Measurements from ENCODE around the gene GKN2. TPM values are rescaled to one million over a fixed set of nuclear protein-coding genes. Genes with fewer than 3 reads are reported as not detected.

GKN2 gene
- total and polyA plus RNA-seq, 2 donors (not counting 1 experiment from before 2014, with no cell fraction given) = not detected

- WGBS (ENCODE audit: insufficient coverage) = 51% methylated on average over 4 of the region's 5 CpGs
- CTCF ChIA-PET = no interaction called here
Observed at GRCh38 chr2:68989035-68989434, 36.3 kb upstream of the GKN2 start.

DNA sequence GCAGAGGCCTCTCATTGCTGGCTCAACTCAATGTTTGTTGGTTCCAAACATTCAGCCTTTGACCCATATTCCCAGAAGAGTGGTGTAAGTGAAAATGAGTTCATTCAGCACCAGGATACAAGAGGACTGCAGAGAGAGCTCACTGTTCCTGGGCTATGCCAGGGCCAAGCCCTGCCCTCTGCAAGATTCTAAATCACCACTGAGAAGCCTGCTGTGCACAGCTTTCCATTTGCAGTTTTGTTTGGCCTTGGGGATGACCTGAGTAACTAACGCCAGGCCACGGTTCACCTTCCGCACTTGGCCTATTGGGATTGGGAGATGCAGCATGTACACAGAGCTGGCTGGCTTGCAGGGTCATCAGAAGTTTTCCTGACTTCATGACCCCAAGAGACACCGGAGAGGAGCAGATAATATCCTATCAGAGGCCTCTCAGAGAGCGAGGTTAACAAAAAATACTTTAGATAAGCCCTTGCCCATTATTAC is 34.4 kb upstream of the GKN2 start:
- Histone ChIP-seq H3K79me2 (ENCODE audit: control insufficient read depth, insufficient read depth, low read length) (no peaks in the 10 kb centered on the region), H3K27ac (ENCODE audit: low read length in 2 of 2) (no peak overlapping the region), H3K4me3 (ENCODE audit: control extremely low read depth in 1 of 5, extremely low read depth in 1 of 5, insufficient read depth in 1 of 5, low read depth in 2 of 5, low read length in 4 of 5) (no peak overlapping the region), H3K9ac (ENCODE audit: low read length) (no peak overlapping the region), H3K4me2 (replicated peaks; ENCODE audit: low read depth, low read length, poor library complexity, severe bottlenecking) (no peak overlapping the region), H2AFZ (ENCODE audit: insufficient read depth, low read depth, low read length, poor library complexity, severe bottlenecking) (no peak overlapping the region), H3K9me3 (ENCODE audit: control extremely low read depth in 1 of 3, control insufficient read depth in 2 of 3, insufficient read depth in 1 of 3, low read length in 2 of 3) (no peaks in the 10 kb centered on the region), H3K4me1 (ENCODE audit: control insufficient read depth in 2 of 2, insufficient read depth in 2 of 2, low read length in 2 of 2) (no peaks in the 10 kb centered on the region), H3K36me3 (replicated peaks in 1 of 2; ENCODE audit: control extremely low read depth in 1 of 2, control insufficient read depth in 1 of 2, extremely low read depth in 1 of 2, insufficient read depth in 2 of 2, low read length in 1 of 2) (no peaks in the 10 kb centered on the region), H3K27me3 (replicated peaks in 1 of 4; ENCODE audit: control extremely low read depth in 1 of 4, control insufficient read depth in 3 of 4, insufficient read depth in 4 of 4, low read length in 3 of 4) (peaks cover 0 to 4% (median 0%) of the 10 kb centered on the region in 4 experiments), H4K20me1 (ENCODE audit: control insufficient read depth, insufficient read depth, low read length, poor library complexity, severe bottlenecking) (no peaks in the 10 kb centered on the region)
- Mint-ChIP-seq H3K4me3 (no peak overlapping the region), H3K9me3 (ENCODE audit: insufficient read depth) (no peaks in the 10 kb centered on the region), H3K27me3 (peaks cover 20% of the 10 kb centered on the region), H3K4me1 (no peaks in the 10 kb centered on the region), H3K27ac (no peak overlapping the region)
- ChIA-PET CTCF (no interaction called here), POLR2A (no interaction called here)
- DNase-seq = no peak
- intact Hi-C loops (cut with micrococcal nuclease) = no loop called here
- WGBS (ENCODE audit: insufficient coverage) = 91% methylated on average over 4 of the region's 5 CpGs
- TF ChIP-seq EZH2 (IDR thresholded peaks at IDR 0.05; ENCODE audit: borderline replicate concordance, insufficient read depth, low read depth, low read length, poor library complexity, severe bottlenecking) = no peak
- no peak for TF ChIP-seq CTCF (IDR thresholded peaks at IDR 0.05)
- no peak for ATAC-seq (ENCODE audit: low read depth)

More at GRCh38 chr2:68989035-68989434, 36.3 kb upstream of the GKN2 start:
- H3K27ac Mint-ChIP-seq = no peak overlapping the region
- no peak for DNase-seq
- intact Hi-C loops (cut with micrococcal nuclease) = no loop called here
- H3K4me1 Mint-ChIP-seq = no peaks in the 10 kb centered on the region
- Histone ChIP-seq H2AFZ (ENCODE audit: insufficient read depth, low read depth, low read length, poor library complexity, severe bottlenecking) (no peak overlapping the region), H3K27ac (ENCODE audit: low read length in 2 of 2) (no peak overlapping the region), H4K20me1 (ENCODE audit: control insufficient read depth, insufficient read depth, low read length, poor library complexity, severe bottlenecking) (no peaks in the 10 kb centered on the region), H3K4me1 (ENCODE audit: control insufficient read depth in 2 of 2, insufficient read depth in 2 of 2, low read length in 2 of 2) (no peaks in the 10 kb centered on the region), H3K9ac (ENCODE audit: low read length) (no peak overlapping the region), H3K4me3 (ENCODE audit: control extremely low read depth in 1 of 5, extremely low read depth in 1 of 5, insufficient read depth in 1 of 5, low read depth in 2 of 5, low read length in 4 of 5) (no peak overlapping the region), H3K27me3 (replicated peaks in 1 of 4; ENCODE audit: control extremely low read depth in 1 of 4, control insufficient read depth in 3 of 4, insufficient read depth in 4 of 4, low read length in 3 of 4) (peaks cover 0 to 4% (median 0%) of the 10 kb centered on the region in 4 experiments), H3K9me3 (ENCODE audit: control extremely low read depth in 1 of 3, control insufficient read depth in 2 of 3, insufficient read depth in 1 of 3, low read length in 2 of 3) (no peaks in the 10 kb centered on the region), H3K36me3 (replicated peaks in 1 of 2; ENCODE audit: control extremely low read depth in 1 of 2, control insufficient read depth in 1 of 2, extremely low read depth in 1 of 2, insufficient read depth in 2 of 2, low read length in 1 of 2) (no peaks in the 10 kb centered on the region), H3K79me2 (ENCODE audit: control insufficient read depth, insufficient read depth, low read length) (no peaks in the 10 kb centered on the region), H3K4me2 (replicated peaks; ENCODE audit: low read depth, low read length, poor library complexity, severe bottlenecking) (no peak overlapping the region)
- H3K27me3 Mint-ChIP-seq = peaks cover 18% of the 10 kb centered on the region
- POLR2A ChIA-PET = no interaction called here
- no peak for ATAC-seq (ENCODE audit: low read depth)
- TF ChIP-seq EZH2 (IDR thresholded peaks at IDR 0.05; ENCODE audit: borderline replicate concordance, insufficient read depth, low read depth, low read length, poor library complexity, severe bottlenecking) (no peak), CTCF (IDR thresholded peaks at IDR 0.05) (no peak)
- H3K4me3 Mint-ChIP-seq = no peak overlapping the region
- H3K9me3 Mint-ChIP-seq (ENCODE audit: insufficient read depth) = no peaks in the 10 kb centered on the region

All from B cell (primary cell).